ENCODE data around the gene CHML. TPM values are rescaled to one million over a fixed set of nuclear protein-coding genes. Genes with fewer than 3 reads are reported as not detected.

The CHML gene
- total and polyA plus RNA-seq, 2 experiments from 2014 or later: 19.9 to 66.8 TPM

DNA sequence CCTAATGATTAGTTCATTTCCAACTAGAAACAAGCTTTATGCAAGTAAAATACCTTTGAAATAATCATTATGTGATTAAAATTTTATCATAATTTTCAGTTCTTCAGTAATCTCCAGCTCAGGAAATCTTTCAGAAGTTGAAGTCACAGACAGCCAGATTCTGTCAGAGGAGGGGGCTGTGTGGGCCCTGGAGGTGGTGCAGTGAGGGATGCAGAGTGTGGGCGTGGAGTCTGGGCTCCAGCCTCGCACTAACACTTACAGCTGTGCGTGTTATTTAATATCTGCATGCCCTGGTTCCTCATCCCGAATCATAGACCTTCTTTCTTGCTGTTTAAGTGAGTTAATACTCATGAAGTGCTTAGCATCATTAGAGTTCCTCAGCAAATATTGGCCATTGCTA is 35.8 kb upstream of the CHML start:
- Histone ChIP-seq H2AFZ (no peak overlapping the region), H3K4me1 (ENCODE audit: insufficient read depth) (no peaks in the 10 kb centered on the region), H3K9me2 (ENCODE audit: insufficient read depth) (no peaks in the 10 kb centered on the region), H4K20me1 (replicated peaks; ENCODE audit: insufficient read depth) (no peaks in the 10 kb centered on the region), H3K4me3 (no peak overlapping the region), H3K27me3 (ENCODE audit: insufficient read depth) (no peaks in the 10 kb centered on the region), H3F3A (replicated peaks; ENCODE audit: low read depth) (no peaks in the 10 kb centered on the region), H3K79me2 (replicated peaks; ENCODE audit: insufficient read depth) (no peaks in the 10 kb centered on the region), H3K4me2 (no peak overlapping the region), H3K36me3 (ENCODE audit: insufficient read depth) (no peaks in the 10 kb centered on the region), H3K27ac (ENCODE audit: low read depth) (no peak overlapping the region)
- ATAC-seq: no peak
- Mint-ChIP-seq H3K9me3 (no peaks in the 10 kb centered on the region), H3K4me1 (no peaks in the 10 kb centered on the region), H3K27ac (no peak overlapping the region), H3K36me3 (ENCODE audit: low read depth) (no peaks in the 10 kb centered on the region), H3K27me3 (ENCODE audit: insufficient read depth, low read depth, poor library complexity) (no peaks in the 10 kb centered on the region), H3K4me3 (no peak overlapping the region)
- DNase-seq (ENCODE audit: low spot score): no peak
- no peak for TF ChIP-seq EZH2 (IDR thresholded peaks at IDR 0.05; ENCODE audit: low read depth, unreplicated experiment)
- no peak for TF ChIP-seq CREB1 (CRISPR knock-in tag; IDR thresholded peaks at IDR 0.05; ENCODE audit: low read depth)
- TF ChIP-seq JUNB (IDR thresholded peaks at IDR 0.05; ENCODE audit: unreplicated experiment): no peak
- no peak for TF ChIP-seq ETS1 (IDR thresholded peaks at IDR 0.05)
- TF ChIP-seq NANOG (IDR thresholded peaks at IDR 0.05; ENCODE audit: borderline replicate concordance): no peak
- TF ChIP-seq STAT1 (IDR thresholded peaks at IDR 0.05; ENCODE audit: unreplicated experiment): no peak
- TF ChIP-seq, protein P1, sequence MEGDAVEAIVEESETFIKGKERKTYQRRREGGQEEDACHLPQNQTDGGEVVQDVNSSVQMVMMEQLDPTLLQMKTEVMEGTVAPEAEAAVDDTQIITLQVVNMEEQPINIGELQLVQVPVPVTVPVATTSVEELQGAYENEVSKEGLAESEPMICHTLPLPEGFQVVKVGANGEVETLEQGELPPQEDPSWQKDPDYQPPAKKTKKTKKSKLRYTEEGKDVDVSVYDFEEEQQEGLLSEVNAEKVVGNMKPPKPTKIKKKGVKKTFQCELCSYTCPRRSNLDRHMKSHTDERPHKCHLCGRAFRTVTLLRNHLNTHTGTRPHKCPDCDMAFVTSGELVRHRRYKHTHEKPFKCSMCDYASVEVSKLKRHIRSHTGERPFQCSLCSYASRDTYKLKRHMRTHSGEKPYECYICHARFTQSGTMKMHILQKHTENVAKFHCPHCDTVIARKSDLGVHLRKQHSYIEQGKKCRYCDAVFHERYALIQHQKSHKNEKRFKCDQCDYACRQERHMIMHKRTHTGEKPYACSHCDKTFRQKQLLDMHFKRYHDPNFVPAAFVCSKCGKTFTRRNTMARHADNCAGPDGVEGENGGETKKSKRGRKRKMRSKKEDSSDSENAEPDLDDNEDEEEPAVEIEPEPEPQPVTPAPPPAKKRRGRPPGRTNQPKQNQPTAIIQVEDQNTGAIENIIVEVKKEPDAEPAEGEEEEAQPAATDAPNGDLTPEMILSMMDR (conservative IDR thresholded peaks at IDR 0.05; ENCODE audit: low read depth in 2 of 2): no peak
- no peak for TF ChIP-seq ZNF114 (CRISPR knock-in tag; IDR thresholded peaks at IDR 0.05)
- TF ChIP-seq, protein P2, sequence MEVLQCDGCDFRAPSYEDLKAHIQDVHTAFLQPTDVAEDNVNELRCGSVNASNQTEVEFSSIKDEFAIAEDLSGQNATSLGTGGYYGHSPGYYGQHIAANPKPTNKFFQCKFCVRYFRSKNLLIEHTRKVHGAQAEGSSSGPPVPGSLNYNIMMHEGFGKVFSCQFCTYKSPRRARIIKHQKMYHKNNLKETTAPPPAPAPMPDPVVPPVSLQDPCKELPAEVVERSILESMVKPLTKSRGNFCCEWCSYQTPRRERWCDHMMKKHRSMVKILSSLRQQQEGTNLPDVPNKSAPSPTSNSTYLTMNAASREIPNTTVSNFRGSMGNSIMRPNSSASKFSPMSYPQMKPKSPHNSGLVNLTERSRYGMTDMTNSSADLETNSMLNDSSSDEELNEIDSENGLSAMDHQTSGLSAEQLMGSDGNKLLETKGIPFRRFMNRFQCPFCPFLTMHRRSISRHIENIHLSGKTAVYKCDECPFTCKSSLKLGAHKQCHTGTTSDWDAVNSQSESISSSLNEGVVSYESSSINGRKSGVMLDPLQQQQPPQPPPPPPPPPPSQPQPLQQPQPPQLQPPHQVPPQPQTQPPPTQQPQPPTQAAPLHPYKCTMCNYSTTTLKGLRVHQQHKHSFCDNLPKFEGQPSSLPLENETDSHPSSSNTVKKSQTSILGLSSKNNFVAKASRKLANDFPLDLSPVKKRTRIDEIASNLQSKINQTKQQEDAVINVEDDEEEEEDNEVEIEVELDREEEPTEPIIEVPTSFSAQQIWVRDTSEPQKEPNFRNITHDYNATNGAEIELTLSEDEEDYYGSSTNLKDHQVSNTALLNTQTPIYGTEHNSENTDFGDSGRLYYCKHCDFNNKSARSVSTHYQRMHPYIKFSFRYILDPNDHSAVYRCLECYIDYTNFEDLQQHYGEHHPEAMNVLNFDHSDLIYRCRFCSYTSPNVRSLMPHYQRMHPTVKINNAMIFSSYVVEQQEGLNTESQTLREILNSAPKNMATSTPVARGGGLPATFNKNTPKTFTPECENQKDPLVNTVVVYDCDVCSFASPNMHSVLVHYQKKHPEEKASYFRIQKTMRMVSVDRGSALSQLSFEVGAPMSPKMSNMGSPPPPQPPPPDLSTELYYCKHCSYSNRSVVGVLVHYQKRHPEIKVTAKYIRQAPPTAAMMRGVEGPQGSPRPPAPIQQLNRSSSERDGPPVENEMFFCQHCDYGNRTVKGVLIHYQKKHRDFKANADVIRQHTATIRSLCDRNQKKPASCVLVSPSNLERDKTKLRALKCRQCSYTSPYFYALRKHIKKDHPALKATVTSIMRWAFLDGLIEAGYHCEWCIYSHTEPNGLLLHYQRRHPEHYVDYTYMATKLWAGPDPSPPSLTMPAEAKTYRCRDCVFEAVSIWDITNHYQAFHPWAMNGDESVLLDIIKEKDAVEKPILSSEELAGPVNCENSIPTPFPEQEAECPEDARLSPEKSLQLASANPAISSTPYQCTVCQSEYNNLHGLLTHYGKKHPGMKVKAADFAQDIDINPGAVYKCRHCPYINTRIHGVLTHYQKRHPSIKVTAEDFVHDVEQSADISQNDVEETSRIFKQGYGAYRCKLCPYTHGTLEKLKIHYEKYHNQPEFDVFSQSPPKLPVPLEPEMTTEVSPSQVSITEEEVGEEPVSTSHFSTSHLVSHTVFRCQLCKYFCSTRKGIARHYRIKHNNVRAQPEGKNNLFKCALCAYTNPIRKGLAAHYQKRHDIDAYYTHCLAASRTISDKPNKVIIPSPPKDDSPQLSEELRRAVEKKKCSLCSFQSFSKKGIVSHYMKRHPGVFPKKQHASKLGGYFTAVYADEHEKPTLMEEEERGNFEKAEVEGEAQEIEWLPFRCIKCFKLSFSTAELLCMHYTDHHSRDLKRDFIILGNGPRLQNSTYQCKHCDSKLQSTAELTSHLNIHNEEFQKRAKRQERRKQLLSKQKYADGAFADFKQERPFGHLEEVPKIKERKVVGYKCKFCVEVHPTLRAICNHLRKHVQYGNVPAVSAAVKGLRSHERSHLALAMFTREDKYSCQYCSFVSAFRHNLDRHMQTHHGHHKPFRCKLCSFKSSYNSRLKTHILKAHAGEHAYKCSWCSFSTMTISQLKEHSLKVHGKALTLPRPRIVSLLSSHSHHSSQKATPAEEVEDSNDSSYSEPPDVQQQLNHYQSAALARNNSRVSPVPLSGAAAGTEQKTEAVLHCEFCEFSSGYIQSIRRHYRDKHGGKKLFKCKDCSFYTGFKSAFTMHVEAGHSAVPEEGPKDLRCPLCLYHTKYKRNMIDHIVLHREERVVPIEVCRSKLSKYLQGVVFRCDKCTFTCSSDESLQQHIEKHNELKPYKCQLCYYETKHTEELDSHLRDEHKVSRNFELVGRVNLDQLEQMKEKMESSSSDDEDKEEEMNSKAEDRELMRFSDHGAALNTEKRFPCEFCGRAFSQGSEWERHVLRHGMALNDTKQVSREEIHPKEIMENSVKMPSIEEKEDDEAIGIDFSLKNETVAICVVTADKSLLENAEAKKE (CRISPR knock-in tag; IDR thresholded peaks at IDR 0.05): no peak
- TF ChIP-seq, protein P3, sequence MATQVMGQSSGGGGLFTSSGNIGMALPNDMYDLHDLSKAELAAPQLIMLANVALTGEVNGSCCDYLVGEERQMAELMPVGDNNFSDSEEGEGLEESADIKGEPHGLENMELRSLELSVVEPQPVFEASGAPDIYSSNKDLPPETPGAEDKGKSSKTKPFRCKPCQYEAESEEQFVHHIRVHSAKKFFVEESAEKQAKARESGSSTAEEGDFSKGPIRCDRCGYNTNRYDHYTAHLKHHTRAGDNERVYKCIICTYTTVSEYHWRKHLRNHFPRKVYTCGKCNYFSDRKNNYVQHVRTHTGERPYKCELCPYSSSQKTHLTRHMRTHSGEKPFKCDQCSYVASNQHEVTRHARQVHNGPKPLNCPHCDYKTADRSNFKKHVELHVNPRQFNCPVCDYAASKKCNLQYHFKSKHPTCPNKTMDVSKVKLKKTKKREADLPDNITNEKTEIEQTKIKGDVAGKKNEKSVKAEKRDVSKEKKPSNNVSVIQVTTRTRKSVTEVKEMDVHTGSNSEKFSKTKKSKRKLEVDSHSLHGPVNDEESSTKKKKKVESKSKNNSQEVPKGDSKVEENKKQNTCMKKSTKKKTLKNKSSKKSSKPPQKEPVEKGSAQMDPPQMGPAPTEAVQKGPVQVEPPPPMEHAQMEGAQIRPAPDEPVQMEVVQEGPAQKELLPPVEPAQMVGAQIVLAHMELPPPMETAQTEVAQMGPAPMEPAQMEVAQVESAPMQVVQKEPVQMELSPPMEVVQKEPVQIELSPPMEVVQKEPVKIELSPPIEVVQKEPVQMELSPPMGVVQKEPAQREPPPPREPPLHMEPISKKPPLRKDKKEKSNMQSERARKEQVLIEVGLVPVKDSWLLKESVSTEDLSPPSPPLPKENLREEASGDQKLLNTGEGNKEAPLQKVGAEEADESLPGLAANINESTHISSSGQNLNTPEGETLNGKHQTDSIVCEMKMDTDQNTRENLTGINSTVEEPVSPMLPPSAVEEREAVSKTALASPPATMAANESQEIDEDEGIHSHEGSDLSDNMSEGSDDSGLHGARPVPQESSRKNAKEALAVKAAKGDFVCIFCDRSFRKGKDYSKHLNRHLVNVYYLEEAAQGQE (IDR thresholded peaks at IDR 0.05; ENCODE audit: unreplicated experiment): no peak
- TF ChIP-seq ZNF331 (CRISPR knock-in tag; IDR thresholded peaks at IDR 0.05; ENCODE audit: low read depth): no peak

Measured in GM23338 (cell line).